Uterus (tissue), 4 donors: ENCODE results near the gene ZNF532. TPM values are rescaled to one million over a fixed set of nuclear protein-coding genes. Genes with fewer than 3 reads are reported as not detected.

Experiments used
- DNase-seq, 2 donors: peaks; one replicate each; pipeline ENCODE4 v3.0.0-alpha.2; 2019 to 2020
- H3K27ac ChIP-seq, 2 donors: fragments of 200-600 bp; sonication (generic); 1 replicate in 1 of 2; 2 replicates in 1 of 2; pipeline ENCODE4 v1.5.1; 2016 to 2018
- H3K27me3 ChIP-seq, 2 donors: fragments of 200-600 bp; sonication (generic); one replicate each; pipeline ENCODE4 v1.5.1; 2018 to 2019; ENCODE audit warnings: control low read depth in 1 of 2
- H3K36me3 ChIP-seq, 2 donors: fragments of 200-600 bp; sonication (generic); one replicate each; pipeline ENCODE4 v1.5.1; 2019; ENCODE audit warnings: control low read depth in 1 of 2
- H3K4me1 ChIP-seq, 2 donors: fragments of 200-600 bp; sonication (generic); one replicate each; pipeline ENCODE4 v1.5.1; 2018 to 2019; ENCODE audit warnings: control low read depth in 1 of 2
- H3K4me3 ChIP-seq, 2 donors: fragments of 200-600 bp; sonication (generic); 1 replicate in 1 of 2; 2 replicates in 1 of 2; pipeline ENCODE4 v1.5.1; 2018 to 2019; ENCODE audit warnings: mild to moderate bottlenecking in 1 of 2
- H3K9me3 ChIP-seq, 2 donors: fragments of 200-600 bp; sonication (generic); one replicate each; pipeline ENCODE4 v1.5.1; 2019; ENCODE audit warnings: control low read depth in 1 of 2
- POLR2A ChIP-seq, 2 donors: fragments of 450-650 bp; IDR thresholded peaks; one replicate each; pipeline ENCODE4 v1.6.1; 2016; ENCODE audit warnings: antibody characterized with exemption in 2 of 2, mild to moderate bottlenecking in 1 of 2, moderate library complexity in 1 of 2
- intact Hi-C: fragments of 100-400 bp; cut with DNase I; formaldehyde crosslinking; loops from one replicate; pipeline ENCODE4 v1.15.1; 2023; ENCODE audit warnings: low total_unique reads
- small RNA-seq: library from RNA; depleted of rRNA; stranded (forward); fragments of <200 nt; gene quantifications from one replicate; pipeline ENCODE3, GENCODE V24; 2016
- total RNA-seq, 4 donors: library from RNA; depleted of rRNA in 3 of 4; stranded (reverse); fragments of >200 nt in 3 of 4; gene quantifications; one replicate each; pipeline versions ENCODE4 v1.1.0 to v1.2.4, GENCODE V29; 2014 to 2023
- TF ChIP-seq, protein P1 (sequence below), 4 experiments: fragments of 200-600 bp in 2 of 4; fragments of 450-650 bp in 2 of 4; sonication (generic) in 2 of 4; IDR thresholded peaks; one replicate each; pipeline ENCODE4 v1.5.1; 2016 to 2019; ENCODE audit warnings: antibody characterized with exemption in 4 of 4, mild to moderate bottlenecking in 2 of 4, moderate library complexity in 1 of 4
- donor health status: DM: yes; HTN: yes; CAD: no.

ZNF532 gene
- total RNA-seq, 4 donors from 2014 or later = 32.4 to 174 (median 127) TPM

DNA sequence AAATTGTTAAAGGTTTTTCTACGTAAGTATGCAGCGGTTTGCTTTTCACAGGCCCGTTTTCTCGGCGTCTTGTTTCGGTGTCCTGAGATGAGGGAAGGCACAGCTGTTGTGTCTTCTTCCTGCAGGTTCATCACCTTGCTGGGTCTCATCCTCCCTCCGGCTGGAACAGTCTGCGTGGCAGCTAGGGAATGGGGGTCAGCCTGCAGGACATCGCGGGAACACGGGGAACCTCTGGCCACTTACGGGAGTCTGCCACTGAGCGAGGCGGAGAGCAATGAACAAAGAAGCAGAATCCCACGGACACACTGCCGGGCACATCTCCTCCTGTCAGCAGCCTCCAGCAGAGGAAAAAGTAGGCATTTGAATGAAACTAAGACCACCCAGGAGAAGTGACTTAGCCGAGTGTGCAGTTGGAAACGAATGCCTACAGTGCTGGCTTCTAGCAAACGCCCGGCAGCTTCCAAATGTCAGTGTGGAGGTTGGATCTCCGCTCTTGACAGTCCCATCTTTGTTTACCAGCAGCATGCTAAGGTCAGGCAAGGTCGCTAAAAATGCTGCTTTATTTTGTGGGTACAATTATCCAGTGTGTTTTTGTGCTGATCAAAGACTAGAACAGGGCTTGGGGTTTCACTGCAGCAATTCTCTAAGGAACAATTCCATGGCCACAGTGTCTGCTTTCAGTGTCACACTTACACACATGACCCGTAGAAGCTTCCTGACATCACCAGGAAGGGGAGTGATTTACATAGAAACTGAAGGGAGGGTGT lies 165.2 kb downstream of the ZNF532 start:
- no peak overlapping the region for H3K27ac ChIP-seq
- H3K4me1 ChIP-seq = no peaks in the 10 kb centered on the region
- no peaks in the 10 kb centered on the region for H3K27me3 ChIP-seq
- no peak for DNase-seq
- no peaks in the 10 kb centered on the region for H3K36me3 ChIP-seq
- intact Hi-C loops = no loop called here
- TF ChIP-seq, protein P1, sequence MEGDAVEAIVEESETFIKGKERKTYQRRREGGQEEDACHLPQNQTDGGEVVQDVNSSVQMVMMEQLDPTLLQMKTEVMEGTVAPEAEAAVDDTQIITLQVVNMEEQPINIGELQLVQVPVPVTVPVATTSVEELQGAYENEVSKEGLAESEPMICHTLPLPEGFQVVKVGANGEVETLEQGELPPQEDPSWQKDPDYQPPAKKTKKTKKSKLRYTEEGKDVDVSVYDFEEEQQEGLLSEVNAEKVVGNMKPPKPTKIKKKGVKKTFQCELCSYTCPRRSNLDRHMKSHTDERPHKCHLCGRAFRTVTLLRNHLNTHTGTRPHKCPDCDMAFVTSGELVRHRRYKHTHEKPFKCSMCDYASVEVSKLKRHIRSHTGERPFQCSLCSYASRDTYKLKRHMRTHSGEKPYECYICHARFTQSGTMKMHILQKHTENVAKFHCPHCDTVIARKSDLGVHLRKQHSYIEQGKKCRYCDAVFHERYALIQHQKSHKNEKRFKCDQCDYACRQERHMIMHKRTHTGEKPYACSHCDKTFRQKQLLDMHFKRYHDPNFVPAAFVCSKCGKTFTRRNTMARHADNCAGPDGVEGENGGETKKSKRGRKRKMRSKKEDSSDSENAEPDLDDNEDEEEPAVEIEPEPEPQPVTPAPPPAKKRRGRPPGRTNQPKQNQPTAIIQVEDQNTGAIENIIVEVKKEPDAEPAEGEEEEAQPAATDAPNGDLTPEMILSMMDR (IDR thresholded peaks at IDR 0.05) = no peak
- no peak for TF ChIP-seq POLR2A (IDR thresholded peaks at IDR 0.05)
- no peak overlapping the region for H3K4me3 ChIP-seq
- no peaks in the 10 kb centered on the region for H3K9me3 ChIP-seq

DNA sequence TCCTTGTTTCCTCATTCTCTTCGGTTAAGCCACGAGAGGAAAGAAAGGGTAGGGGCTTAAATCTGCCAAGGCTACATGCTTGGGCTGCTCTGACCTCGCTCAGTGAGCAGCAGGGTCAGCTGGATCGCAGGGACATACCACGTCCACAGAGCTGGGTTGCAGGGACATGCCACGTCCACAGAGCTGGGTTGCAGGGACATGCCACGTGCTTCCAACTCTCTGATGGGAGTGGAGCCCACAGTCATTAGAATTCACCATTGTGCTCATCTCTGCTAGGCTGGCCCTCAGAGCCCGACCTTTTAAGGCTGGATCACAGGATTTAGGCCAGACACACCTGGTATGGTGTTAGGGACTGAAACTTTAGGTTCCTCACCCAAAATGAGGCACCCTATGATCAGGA lies 167.6 kb downstream of the ZNF532 start:
- no peaks in the 10 kb centered on the region for H3K4me1 ChIP-seq
- H3K4me3 ChIP-seq = no peak overlapping the region
- H3K27ac ChIP-seq = no peak overlapping the region
- H3K36me3 ChIP-seq = no peaks in the 10 kb centered on the region
- intact Hi-C loops = no loop called here
- H3K9me3 ChIP-seq = no peaks in the 10 kb centered on the region
- TF ChIP-seq POLR2A (IDR thresholded peaks at IDR 0.05) = no peak
- TF ChIP-seq, protein P1 (IDR thresholded peaks at IDR 0.05) = no peak
- DNase-seq = no peak
- no peaks in the 10 kb centered on the region for H3K27me3 ChIP-seq

DNA sequence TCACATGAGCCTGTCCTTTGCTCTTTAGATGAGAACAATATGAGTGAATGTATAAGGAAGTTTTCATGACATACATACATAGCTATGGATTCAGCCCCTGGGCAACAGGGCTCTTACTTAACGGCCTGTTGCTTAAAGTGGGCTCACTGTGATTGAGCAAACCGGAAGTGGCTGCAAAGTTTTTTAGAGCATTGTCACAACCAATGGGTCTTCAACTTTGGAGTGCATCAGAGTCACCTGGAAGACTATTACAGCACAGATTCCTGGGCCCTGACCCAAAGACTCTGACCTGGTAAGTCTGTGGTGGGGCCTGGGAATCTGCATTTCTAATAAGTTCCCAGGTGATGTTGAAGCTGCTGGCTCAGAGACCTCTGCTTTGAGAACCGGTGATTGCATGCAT lies 168.7 kb downstream of the ZNF532 start:
- Histone ChIP-seq H3K27me3 (no peaks in the 10 kb centered on the region), H3K9me3 (no peaks in the 10 kb centered on the region), H3K4me3 (no peak overlapping the region), H3K36me3 (no peaks in the 10 kb centered on the region), H3K27ac (no peak overlapping the region), H3K4me1 (no peaks in the 10 kb centered on the region)
- DNase-seq = no peak
- TF ChIP-seq POLR2A (IDR thresholded peaks at IDR 0.05) = no peak
- TF ChIP-seq, protein P1 (IDR thresholded peaks at IDR 0.05) = no peak
- intact Hi-C loops = no loop called here

DNA sequence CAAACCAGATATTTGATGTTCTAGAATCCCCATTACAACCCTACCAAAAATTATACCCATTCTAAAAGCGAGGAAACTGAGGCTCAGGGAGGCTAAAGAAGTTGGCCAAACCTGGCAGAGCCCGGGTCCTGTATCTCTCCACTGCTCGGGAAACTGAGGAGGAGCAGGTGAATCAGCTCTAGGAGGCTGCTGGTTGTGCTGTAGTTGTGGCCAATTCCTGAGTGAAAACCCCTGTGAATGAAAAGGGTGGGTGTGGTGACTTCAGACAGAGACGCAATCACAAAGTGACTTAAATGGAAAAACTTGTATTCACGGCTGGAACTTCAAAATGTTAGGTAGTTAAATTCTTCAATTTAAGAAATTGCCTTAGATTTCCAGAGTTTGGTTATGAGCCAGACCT lies 169.3 kb downstream of the ZNF532 start:
- no peak for DNase-seq
- Histone ChIP-seq H3K9me3 (no peaks in the 10 kb centered on the region), H3K4me3 (no peak overlapping the region), H3K36me3 (no peaks in the 10 kb centered on the region), H3K27ac (no peak overlapping the region), H3K4me1 (no peaks in the 10 kb centered on the region), H3K27me3 (no peaks in the 10 kb centered on the region)
- TF ChIP-seq, protein P1 (IDR thresholded peaks at IDR 0.05) = no peak
- no peak for TF ChIP-seq POLR2A (IDR thresholded peaks at IDR 0.05)
- intact Hi-C loops = no loop called here

DNA sequence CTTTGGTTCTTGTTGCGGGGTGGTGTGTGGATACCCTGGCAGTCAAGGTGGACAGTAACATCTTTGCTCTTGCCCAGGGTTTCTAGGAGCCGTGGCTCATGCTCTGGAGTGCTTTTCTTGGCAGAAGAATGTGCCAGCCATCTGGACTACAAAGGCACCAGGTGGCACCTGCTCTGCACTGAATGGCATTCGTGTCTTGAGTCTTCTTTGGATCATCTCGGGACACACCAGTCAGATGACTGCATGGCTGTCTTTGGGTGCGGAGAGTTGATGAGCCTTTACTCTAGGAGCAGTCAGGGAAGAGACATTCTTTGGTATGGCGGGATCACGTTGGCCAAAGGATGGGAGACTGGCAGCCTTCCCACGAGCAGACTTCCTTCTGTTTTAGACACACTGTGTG lies 170.9 kb downstream of the ZNF532 start:
- H3K36me3 ChIP-seq = no peaks in the 10 kb centered on the region
- H3K4me1 ChIP-seq = no peaks in the 10 kb centered on the region
- TF ChIP-seq POLR2A (IDR thresholded peaks at IDR 0.05) = no peak
- TF ChIP-seq, protein P1 (IDR thresholded peaks at IDR 0.05) = no peak
- no peak for DNase-seq
- no peaks in the 10 kb centered on the region for H3K27me3 ChIP-seq
- no peak overlapping the region for H3K4me3 ChIP-seq
- H3K9me3 ChIP-seq = no peaks in the 10 kb centered on the region
- H3K27ac ChIP-seq = no peak overlapping the region
- intact Hi-C loops = no loop called here

Small RNAs within 50 kb of the gene (small RNA-seq; reads per million reads assigned to genes)
- gene RF00096 = not detected
- not detected for gene RNU2-69P

Other genes with a start within 250 kb of the ZNF532 start
- gene ALPK2, start 235.8 kb upstream of the ZNF532 start, total RNA-seq = under 1 TPM in 2 of 4 donors, not detected in 2; 0.18 to 0.41 TPM
- gene MALT1, start 193.4 kb upstream of the ZNF532 start, total RNA-seq = 10 to 100 TPM; 22.1 to 51.4 (median 30.5) TPM